OCI-LY3 (cell line): Measurements from ENCODE around the gene RETREG2.

Experiments
- CTCF ChIP-seq: fragments of 200-600, 300-600 bp; sonication (generic); IDR thresholded peaks from 2 replicates; pipeline ENCODE4 v1.5.1; 2014; ENCODE audit warnings: antibody characterized with exemption, low read length, low read depth
- EZH2phosphoT487 ChIP-seq: fragments of 200-600 bp; shearing (Covaris generic); IDR thresholded peaks from 2 replicates; pipeline ENCODE4 v1.6.1; 2018; ENCODE audit warnings: antibody characterized with exemption, mixed run types, low read depth

GRCh38 chr2:219131744-219132143 is 46.3 kb upstream of the RETREG2 start:
- no peak for TF ChIP-seq CTCF
- TF ChIP-seq EZH2phosphoT487 = no peak
